ENCODE data around the gene ADGRL1.
"Not testable (repeated sequence)": the region's sequence is repeated elsewhere in the genome, so short reads cannot be mapped to it uniquely, and the experiment has no call there.

The ADGRL1 gene

GRCh38 chr19:14160017-14160703, 45.8 kb downstream of the ADGRL1 start:
- no peak for DNase-seq

- DNase-seq: no peak
Measured at GRCh38 chr19:14159059-14159458, 46.9 kb downstream of the ADGRL1 start.

GRCh38 chr19:14158276-14159023, 47.5 kb downstream of the ADGRL1 start:
- no peak for DNase-seq

DNA sequence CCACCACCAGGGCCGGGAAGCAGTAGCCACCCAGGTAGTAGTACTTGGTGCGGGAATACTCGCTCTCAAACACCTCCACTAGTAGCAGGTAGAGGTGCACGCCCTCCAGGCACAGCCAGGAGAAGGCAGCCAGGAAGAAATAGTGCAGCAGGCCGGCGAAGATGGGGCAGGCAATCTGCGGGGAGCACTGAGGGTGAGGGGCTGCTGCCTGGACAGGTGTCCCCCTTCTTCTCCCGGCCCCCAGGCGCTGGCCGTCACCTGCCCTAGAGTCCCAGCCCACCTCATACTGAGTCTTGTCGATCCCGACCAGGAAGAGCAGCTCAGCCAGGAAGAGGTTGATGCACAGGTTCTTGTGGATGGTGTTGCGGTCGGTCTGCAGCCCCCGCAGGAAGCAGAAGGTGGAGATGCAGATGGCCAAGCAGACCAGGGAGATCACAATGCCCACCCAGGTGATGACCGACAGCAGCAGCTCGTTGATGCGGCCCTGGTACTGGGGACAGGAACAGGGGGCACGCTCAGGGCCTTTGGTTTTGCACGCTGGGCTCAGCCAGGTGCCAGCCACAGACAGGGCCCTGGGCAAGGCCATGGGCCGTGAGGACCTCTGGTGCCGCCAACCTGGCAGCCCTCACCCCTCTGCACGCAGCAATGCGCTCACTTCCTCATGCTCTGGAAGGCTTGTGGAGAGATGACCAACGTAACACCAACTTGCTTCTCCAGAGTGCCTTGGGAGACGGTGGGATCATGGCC, 48.8 kb downstream of the ADGRL1 start:
- no peak for DNase-seq

GRCh38 chr19:14156122-14156521, 49.8 kb downstream of the ADGRL1 start:
- no peak for DNase-seq

GRCh38 chr19:14155371-14155770, 50.6 kb downstream of the ADGRL1 start:
- no peak for DNase-seq

GRCh38 chr19:14152713-14153112, 53.3 kb downstream of the ADGRL1 start:
- no peak for DNase-seq

GRCh38 chr19:14150770-14151661, 55.0 kb downstream of the ADGRL1 start:
- no peak for DNase-seq

DNA sequence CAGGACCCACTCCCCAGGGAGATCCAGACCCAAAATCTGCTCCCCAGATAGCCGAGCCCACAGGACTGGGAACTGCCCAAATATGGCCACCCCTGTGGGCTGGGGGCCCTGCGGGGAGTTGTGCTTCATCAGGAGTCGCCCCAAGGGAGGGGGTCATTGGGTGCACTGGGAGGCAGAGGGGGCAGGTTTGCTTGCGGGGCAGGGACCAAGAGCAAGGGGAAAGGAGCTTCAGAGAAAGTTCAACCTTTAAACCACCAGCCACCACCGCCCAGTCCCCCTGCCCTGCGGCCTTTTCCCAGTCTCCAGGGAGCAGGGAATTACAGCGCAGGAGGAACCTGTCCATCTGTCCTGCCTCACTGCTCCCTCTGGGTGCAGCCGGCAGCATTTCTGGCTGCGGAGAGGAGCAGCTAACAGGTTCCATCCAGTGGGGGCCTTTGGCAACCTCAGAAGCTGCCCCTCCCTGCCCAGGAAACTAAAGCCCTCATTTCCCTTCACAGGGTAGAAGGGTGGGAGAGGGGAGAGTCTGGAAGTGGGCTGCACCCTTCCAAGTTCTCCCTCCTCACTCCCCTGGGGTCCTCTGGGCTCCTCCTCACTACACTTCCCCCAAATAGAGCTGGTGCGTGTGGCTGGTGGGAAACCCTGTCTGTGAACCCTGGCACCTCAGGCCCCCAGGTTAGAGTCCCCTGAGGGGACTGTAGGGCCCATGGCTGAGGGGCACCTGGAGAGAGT, 55.8 kb downstream of the ADGRL1 start:
- no peak for DNase-seq

DNA sequence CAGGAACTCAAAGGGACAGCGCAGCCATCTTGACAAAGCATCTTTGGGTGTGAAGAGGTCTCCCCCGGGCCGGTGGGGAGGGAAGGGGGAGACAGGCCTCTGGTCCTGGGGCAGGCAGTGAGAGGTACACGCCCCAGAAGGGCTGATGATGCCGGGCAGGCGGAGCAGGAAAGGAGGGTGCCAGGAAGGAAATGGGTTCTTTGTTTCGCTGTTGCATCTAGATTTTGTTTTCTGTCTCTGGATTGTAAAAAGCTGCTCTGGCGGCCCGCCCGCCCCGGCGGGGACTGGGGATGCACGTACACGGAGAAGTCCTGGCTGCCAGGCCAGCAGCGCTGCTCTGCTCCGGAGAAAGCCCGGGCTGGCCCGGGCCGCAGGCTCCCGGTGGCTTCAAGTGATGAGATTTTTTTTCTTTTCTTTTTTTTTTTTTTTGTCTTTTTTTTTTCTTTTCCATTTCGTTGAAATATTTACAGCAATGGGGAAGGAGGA, 56.4 kb downstream of the ADGRL1 start:
- DNase-seq: no peak

DNA sequence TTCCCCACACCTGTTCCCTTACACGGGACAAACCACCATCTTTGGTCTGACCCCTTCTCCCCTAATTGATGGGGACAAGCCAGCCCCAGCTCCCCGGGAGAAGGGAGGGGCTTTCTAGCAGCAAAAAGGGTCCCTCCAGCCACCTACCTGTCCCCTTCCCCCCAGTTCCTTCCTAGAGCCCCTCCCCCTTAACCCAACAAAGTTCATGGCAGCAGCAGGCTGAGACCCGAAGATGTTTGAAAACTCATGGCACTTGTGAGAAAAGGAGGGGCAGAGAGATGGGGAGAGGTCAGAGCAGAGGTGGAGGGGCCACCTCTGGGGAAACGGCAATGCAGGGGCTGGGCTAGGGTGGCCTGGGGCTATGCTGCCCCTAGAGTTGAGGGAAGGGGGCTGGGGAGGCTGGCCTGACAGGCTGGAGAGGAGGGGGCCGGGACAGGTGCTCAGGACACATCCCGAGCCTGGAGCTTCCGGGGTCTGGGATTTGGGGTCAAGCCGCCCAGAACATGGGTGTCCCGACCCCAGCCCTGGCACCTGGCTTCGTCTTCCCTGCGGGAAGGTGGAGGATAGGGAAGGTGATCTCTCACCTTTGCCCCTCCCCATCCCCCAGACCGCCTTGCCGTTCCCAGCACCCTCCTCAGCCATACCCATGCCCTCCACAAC, 57.1 kb downstream of the ADGRL1 start:
- no peak for DNase-seq

DNA sequence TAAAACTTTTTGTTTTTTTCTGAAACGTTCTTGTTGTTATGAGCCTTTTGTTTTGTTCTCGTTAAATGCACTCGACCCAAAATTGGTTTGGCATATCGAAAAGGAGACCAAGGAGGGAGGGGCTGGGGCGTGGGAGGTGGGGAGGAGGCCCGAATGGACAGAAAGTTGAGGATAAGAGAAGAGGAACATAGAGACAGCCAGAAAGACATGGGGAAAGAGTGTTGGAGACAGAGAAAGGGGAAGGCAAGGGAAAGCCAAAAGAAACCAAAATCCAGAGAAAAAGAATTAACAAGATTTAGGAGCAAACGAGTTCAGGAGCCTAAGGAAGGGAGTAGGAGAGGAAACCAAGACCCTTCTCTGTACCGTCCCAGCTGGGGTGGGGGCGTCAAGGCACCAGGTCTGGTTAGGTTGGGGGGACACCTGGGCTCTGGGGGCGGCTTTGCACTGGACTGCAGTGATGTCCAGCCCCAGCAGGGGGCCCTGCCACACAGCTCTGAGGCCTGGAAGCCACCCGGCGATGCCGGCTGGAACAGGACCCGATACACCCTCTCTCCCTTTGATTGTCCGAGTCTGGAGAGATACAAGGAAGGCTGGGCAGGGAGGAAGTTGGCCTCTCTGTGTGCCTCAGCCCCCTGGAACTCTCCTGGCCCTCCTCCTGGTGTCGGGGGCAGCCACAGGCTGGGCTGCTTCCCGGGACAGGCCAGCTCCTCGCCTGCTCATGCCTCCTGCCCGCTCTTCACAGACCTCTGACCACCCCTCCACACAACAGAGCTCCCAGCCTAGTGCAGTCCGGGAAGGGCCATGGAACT, 58.0 kb downstream of the ADGRL1 start:
- peak; percentile 40 to 58 for DNase-seq

DNA sequence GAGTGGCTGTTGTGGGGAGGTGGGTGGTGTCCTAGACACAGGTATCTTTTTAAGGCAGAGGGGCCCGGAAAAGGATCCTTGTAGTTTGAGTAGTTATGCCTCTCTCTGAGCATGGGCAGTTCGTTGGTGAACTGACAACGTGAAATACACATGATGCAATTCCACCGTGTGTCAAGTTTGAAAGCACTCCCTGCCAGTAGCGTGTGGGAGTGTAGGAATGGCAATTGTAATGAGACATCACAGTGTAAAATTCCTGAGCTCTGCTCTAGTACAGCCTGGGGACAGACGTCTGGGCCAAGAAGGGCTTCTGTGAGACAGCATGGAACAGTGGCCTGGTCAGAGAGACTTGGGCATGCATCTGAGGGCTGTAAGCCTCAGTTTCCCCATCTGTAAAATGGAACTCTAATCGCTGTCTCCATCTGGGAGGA, 59.2 kb downstream of the ADGRL1 start:
- peak; percentile 59 to 75 for DNase-seq

DNA sequence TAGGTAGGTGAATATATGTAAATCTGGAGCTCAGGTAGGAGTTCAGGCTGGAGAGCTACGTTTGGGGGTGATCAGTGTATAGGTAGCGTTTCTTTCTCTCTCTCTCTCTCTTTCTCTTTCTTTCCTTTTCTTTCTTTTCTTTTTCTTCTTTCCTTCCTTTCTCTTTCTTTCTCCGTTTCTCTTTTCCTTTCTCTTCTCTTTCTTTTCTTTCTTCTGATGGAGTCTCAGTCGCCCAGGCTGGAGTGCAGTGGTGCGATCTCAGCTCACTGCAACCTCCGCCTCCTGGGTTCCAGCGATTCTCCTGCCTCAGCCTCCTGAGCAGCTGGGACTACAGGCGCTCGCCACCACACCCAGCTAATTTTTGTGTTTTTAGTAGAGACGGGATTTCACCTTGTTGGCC, 59.8 kb downstream of the ADGRL1 start:
- not testable (repeated sequence) for DNase-seq

DNA sequence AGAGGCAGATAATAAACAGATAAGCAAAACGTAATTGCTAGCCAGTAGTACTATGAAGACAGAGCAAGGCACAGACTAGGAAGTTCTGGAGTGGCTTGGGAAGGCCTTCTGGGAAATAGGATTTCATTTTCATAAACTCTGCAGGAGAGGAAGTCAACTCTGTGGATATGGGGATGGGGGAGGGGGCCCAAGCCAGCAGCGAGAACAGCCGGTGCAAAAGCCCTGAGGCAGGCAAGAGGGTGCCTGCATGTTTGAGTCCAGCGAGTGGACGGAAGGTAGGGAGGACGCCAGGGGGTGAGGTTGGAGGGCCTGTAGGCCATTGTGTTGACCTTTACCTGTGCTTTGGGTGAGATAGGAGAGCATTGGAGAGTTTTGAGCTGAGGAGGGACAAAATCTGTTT, 60.6 kb downstream of the ADGRL1 start:
- DNase-seq: no peak

DNA sequence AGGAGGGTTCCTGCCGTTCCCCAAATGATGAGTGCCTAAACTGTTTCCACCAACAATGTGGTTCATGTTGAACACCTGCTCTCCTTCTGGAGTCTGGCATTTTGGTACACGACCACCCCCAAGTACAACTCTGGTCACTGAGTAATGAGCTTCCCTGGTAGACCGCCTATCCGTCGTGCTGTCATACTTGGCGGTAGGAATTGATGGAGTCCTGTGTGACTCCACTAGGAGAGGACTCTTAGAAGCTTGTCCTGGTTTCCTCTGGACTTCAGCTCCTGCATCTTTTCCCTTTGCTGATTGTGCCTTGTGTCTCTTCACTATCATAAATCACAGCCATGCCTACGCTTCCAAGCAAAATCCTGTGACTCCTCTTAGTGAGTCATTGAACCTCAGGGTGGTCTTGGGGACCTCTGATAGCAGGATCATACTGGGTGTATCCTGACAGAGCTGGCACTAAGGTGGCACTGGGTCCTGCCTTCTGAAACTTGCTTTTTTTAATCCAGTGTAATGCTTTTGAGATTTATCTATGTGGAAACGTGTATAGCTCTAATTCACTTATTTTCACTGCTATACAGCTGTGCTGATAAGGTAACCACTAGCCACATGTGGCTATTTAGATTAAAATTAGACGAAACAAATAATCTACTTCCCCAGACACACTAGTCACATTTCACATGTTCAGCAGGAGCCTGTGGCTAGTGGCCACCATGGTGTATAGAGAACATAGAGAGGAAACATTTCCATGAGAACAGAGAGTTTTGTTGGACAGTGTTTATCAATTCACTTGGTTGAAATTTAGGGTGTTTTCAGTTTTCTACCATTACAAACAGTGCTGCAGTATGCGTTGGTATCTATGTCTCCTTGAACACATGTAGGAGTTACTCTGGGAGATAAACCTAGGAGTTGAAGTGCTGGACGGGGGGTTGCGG, 63.4 kb downstream of the ADGRL1 start:
- no peak for DNase-seq

GRCh38 chr19:14141041-14141440, 64.9 kb downstream of the ADGRL1 start:
- DNase-seq: no peak

DNA sequence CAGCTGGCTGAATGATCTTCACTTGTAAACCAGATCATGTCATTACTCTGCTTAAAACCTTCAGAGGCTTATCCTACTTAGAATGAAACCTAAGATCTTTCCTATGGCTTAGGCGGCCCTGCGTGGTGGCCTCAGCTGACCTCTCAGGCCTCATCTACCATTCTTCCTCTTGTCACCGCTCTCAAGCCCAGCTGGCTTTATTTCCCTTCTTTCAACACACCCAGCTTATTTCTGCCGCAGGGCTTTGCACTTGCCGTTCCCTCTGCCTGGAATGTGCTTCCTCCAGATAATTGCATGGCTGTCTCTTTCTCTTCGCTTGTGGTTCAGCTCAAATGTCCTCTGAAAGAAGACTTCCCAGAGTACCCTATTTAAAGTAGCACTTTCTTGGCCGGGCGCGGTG, 66.0 kb downstream of the ADGRL1 start:
- DNase-seq: peak; percentile 78 to 86
